Activated T-helper 9 cell treated with anti-CD3 and anti-CD28 coated beads, Interleukin-2, amount 50 U/mL, for 16 hours (primary cell): ENCODE results near the gene EPHB2.

ENCODE experiments used
- DNase-seq: peaks from one replicate; pipeline ENCODE4 v3.0.0-alpha.2; 2020; ENCODE audit warnings: low read depth

EPHB2 gene

DNA sequence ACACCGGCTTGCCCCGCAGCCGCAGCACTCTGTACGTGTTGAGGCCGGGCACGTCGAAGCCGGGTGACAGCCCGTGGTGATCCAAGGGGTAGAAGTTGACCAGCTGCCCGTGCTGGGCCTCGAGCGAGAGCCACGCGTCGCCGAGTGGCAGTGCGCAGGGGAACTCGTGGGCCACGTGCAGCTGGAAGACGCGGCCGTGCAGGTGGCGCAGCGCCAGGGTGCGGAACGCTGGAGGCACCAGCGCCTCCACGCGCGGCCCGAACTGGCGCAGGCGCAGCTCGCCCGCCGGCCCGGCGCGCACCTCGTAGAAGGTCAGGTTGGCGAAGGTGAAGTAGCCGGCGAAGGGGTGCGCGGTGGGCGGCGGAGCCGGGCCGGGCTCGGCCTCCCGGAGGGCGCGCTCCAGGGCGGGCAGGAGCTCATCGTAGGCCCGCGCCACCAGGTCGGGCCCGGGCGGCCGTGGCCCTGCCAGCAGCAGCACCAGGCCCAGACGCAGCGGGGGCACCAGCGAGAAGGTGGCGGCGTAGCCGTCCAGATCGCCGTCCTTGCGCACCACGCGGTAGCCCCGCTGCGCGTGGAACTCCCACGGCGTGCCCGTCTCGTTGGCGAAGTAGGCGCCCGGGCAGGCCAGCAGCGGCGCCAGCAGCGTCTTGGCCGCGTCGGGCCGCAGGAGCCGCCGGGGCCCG lies 242.6 kb downstream of the EPHB2 start:
- DNase-seq, result no peak

DNA sequence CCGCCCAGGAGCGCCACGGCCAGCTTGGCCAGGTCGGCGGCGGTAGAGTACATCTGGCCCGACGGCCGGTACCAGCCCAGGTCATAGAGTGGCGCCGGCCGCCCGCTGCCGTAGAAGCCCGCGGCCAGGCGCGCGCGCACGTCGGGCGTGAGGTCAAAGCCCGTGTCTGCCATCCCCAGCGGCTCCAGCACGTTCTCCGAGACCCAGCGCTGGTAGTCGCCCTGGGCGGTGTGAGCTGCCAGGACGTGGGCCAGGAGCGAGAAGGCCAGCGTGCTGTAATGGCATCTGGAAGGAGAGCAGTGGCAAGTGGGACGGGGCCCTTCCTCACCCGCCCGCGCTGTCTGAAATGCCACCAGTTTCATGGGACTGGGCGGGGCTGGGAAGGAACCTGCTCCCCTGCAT lies 243.1 kb downstream of the EPHB2 start:
- DNase-seq, result no peak

DNA sequence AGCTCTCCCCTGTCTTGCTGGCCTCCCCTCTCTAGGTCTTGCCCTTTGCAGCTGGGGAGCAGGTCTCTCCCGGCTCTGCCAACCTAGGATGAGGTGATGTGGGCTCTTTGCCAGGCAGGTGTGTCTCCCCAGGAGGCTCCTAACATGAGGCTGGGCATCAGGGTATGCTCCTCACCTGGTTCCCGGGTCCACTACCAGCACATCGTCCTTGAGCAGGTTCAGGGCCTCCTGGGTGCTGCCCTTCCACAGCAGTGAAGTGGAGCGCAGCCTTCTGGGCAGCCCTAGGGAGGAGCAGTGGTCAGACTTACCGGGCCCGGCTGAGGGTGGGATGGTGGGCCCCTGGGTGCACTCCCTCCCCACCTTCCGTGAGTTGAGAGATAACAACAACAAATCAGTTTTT lies 244.5 kb downstream of the EPHB2 start:
- DNase-seq, result no peak

GRCh38 chr1:22957066-22957465 lies 246.4 kb downstream of the EPHB2 start:
- no peak for DNase-seq

- no peak for DNase-seq
Measured at GRCh38 chr1:22958556-22958955, 247.9 kb downstream of the EPHB2 start.

DNA sequence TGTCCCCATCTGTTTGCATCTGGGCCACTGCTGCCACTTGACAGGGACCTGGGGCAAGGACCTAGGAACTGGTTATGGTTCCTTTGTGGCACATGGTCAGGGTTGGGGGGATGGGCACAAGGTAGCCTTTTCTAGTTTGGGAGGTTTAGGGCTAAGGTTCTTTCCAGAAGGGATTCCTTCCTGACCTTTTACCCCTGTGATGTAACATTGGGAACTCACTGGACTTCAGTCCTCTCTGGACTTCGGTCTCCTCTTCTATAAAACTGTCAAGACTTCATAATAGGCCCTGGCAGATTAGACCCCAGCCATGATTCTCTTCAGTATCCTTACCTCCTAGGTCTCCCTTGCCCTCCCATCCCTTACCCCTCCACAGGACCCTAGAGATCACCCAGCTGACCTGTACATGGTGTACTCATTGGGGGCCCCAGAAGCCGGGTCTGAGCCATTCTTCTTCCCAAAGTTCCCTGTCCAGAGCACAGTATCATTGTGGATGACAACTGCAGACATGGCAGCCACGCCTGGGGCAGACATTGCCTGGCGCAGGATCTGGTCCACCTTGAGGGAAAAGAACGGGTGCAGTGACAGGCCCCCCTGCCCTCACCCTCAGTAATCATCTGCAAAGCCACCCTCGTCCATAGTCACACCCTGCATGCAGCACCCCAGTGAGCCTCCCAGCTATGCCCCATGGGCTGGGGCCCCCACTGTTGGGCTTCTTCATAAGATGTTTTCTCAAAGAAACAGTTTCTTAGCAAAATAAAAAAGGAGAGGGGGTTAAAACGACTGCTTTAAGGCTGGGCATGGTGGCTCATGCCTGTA lies 249.1 kb downstream of the EPHB2 start:
- no peak for DNase-seq

- no peak for DNase-seq
Measured at GRCh38 chr1:22962558-22962957, 251.9 kb downstream of the EPHB2 start.

DNA sequence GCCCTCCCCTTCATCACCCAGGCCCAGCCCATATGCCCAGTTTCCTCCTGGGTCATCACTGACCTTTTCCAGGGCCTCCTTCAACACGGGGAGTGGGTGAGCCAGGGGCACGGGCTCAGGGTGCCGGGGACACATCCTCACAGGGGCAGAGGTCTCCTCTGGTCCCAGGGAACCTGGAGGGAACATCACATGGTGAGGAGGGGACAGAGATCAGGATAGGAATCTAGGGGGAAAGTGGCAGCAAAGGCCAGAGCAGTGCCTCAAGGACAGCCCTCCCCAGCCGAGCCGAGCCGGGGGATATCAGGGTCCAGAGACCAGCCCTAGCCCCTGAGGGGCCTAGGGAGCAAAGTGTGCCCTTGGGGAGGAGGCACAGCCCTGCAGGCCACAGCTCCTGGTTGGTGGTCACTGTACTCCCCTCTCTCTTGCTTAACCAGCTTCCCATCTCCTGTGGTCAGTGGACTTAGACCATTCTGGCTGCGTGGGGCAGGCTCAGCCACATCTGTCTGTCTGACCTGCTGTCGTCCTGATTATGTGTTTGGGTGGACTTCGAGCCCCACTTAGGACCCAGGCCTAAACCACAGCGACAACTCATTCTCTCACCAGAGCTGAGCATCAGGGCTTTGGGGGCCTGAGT lies 252.5 kb downstream of the EPHB2 start:
- no peak for DNase-seq

DNA sequence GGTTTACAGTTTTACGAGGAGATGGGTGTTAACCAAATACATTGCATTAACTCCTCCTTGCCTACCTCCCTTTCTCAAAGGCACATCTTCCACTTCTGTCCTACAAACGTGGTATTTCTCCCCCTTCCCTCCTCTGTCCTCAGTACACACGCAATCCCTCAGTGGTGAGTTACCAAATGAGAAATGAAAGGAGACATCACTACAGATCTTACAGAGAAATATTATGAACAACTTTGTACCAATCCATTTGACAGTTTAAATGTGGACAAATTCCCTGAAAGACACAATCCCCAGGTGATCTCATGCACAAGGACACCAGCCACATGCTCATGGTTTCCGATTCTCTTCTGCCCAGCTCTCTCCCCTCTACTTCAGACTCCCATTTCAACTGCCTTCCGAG lies 255.7 kb downstream of the EPHB2 start:
- DNase-seq, result no peak

DNA sequence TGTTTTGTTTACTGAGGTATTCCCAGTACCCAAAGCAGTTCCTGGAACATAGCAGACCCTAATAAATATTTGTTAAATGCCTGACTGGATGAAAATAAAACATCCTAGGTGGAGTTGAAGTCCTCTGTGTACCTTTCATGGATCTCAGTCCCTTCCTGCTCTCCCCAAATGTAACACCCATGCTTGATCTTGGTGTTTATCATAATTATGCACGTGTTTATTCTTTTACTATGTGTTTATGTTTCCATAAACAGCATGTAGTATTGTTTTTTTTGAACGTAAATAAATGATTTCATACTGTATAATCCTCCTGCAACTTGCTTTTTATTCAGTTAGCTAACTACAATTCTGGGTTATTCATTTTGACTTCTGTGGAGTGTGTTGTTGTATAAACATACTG lies 257.2 kb downstream of the EPHB2 start:
- DNase-seq, result no peak

DNA sequence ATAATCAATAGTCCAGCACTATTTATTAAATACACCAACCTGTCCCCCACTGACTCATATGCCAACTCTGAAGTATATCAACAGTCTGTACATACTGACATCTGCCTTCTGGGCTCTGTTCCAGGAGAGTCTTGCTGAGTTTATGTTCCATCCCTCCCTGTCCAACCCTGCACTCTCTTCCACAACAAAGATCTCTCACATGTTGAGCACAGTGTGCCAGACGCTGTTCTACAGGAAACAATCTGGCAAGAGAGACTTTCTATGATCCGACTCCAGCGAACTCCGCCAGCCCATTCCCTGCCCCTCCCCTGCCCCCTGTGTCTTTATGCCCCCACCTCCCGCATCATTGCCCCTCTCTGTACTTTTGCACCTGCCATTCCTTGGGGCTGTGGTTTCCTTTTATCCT lies 258.7 kb downstream of the EPHB2 start:
- no peak for DNase-seq

- DNase-seq, result no peak
Measured at GRCh38 chr1:22970096-22970495, 259.5 kb downstream of the EPHB2 start.
